Measurements from ENCODE around the gene RASAL1.

- TF ChIP-seq CTCF (IDR thresholded peaks at IDR 0.05) (no peak; the same call in 1 of the 2 replicates), NR1H2 (CRISPR knock-in tag; IDR thresholded peaks at IDR 0.05) (no peak), MXD4 (CRISPR knock-in tag; IDR thresholded peaks at IDR 0.05; ENCODE audit: borderline replicate concordance) (no peak), ETV6 (CRISPR knock-in tag; IDR thresholded peaks at IDR 0.05) (no peak), E2F4 (CRISPR knock-in tag; IDR thresholded peaks at IDR 0.05; ENCODE audit: borderline replicate concordance, low read depth) (no peak), FOXK1 (CRISPR knock-in tag; IDR thresholded peaks at IDR 0.05) (no peak), ESRRA (CRISPR knock-in tag; IDR thresholded peaks at IDR 0.05; ENCODE audit: borderline replicate concordance) (no peak), ZMAT4 (CRISPR knock-in tag; IDR thresholded peaks at IDR 0.05) (no peak), OVOL2 (CRISPR knock-in tag; IDR thresholded peaks at IDR 0.05; ENCODE audit: borderline replicate concordance) (no peak), NFE2L1 (CRISPR knock-in tag; IDR thresholded peaks at IDR 0.05) (no peak), NR3C1 (CRISPR knock-in tag; conservative IDR thresholded peaks at IDR 0.05; ENCODE audit: low read depth) (no peak)
Observed at GRCh38 chr12:113049976-113050742, 85.4 kb downstream of the RASAL1 start.
